DND-41 (cell line): Measurements from ENCODE around the gene CREBBP.

Experiments
- CTCF ChIP-seq: IDR thresholded peaks from 2 replicates; pipeline ENCODE4 v1.5.1; 2012; ENCODE audit warnings: borderline replicate concordance, low read length, moderate library complexity, mild to moderate bottlenecking; ENCODE audit not compliant: poor library complexity, severe bottlenecking; ENCODE audit errors: extremely low read depth
- EZH2 ChIP-seq: IDR thresholded peaks from 3 replicates; pipeline ENCODE4 v1.6.1; 2012; ENCODE audit warnings: borderline replicate concordance, low read depth, mild to moderate bottlenecking, moderate library complexity, low read length, inconsistent platforms; ENCODE audit not compliant: severe bottlenecking

- TF ChIP-seq CTCF (no peak), EZH2 (no peak)
Measured at GRCh38 chr16:3872216-3872895, 8.2 kb downstream of the CREBBP start.
